Stimulated activated naive CD4-positive, alpha-beta T cell treated with Interleukin-2 at 50 U/mL for 16 hours (primary cell): Measurements from ENCODE around the gene KRTAP26-1.

Source experiments
- DNase-seq: peaks from one replicate; lab custom pipeline; 2025; lab: John Stamatoyannopoulos, UW

KRTAP26-1 gene, protein sequence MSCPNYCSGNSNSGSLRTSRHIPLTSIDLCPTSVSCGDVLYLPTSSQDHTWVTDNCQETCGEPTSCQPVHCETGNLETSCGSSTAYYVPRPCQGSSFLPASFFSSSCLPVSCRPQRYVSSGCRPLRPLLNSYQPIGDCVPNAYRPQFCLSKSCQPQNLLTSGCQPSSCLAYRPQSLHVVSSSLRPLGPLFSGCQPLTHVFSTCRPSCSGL

DNA sequence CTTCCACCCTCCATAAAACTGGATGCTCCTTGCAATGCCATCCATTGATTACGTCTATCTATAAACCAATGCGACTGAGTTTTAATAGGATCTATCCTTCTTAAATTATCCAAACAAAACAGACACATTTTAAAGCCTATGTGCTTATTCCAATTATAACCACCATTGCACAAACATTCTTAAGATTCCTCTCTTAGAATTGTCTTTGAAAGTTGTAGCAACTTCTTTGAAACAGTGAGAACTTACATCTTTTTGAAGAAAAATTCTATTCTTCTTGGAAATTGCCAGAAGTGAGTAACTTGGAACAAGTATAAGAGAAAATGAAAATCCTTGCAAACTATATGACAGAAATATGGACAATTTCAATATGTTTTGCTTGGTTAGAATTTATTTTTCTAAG, at the start of gene KRTAP26-1:
Gene KRTAP26-1, minus strand, starts transcription at position 101 of the 400 bp plus-strand sequence. CDS start 280 bp downstream, outside the sequence.
- no peak for DNase-seq

DNA sequence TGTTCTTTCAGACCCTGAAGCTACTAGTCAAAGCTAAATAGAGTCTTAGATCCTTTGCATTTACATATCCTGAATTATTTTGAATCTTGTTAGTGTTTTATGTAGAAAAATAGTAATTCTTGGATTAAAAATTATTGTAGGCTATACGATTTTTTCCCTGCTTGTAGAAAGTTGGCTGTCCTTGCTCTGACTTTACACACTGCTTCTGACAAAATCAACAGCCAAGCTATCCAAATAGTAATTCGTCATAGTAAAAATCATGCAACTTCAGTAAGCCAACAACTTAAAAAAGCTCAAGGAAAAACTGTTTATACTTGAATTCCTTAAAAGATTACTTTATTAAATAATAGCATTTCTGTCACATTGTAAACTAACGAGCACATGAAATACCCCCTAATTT, 35.8 kb upstream of the KRTAP26-1 start:
- no peak for DNase-seq

DNA sequence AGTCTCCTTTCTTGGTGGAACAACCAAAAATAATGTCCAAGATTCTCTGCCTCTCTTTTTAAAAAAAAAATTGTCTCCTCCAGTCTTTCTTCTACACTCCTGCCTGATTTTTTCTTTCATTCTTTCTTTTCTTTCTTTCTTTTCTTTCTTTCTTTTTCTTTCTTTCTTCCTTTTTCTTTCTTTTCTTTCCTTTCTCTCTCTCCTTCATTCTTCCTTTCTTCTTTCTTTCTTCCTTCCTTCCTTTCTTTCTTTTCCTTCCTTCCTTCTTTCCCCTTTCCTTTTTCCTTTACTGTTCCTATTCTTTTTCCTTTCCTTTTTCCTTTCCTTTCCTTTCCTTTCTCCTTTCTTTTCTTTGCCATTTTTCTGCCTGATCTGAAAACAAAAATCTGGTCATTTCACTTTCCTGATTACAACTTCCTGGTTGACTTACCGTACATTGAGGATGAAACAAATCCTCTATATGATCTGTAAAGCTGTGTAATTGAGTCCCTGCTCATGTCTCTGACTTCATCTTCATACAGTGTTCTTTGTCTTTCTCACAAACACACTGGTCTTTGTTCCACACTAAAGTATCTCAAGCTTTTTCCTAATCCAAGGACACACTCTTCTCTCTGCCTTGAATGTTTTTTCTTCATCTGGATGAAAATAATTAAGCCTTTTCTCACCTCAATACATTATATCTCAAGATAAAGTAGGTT, 34.3 kb upstream of the KRTAP26-1 start:
- DNase-seq, result no peak

DNA sequence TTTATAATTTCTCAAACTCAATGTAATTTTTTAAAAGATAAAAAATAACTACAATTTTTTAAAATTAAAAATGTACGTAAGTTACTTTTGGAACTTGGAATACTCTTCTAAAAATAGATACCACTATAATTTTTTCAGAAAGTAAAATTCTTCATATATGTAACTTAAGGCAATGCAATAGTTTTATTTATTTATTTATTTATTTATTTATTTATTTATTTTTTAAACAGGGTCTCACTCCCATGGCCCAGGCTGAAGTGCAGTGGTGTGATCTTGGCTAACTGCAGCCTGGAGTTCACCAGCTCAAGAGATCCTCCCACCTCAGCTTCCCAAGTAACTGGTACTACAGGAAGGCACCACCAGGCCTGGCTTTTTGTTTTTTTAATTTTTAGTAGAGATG, 31.4 kb upstream of the KRTAP26-1 start:
- no peak for DNase-seq

DNA sequence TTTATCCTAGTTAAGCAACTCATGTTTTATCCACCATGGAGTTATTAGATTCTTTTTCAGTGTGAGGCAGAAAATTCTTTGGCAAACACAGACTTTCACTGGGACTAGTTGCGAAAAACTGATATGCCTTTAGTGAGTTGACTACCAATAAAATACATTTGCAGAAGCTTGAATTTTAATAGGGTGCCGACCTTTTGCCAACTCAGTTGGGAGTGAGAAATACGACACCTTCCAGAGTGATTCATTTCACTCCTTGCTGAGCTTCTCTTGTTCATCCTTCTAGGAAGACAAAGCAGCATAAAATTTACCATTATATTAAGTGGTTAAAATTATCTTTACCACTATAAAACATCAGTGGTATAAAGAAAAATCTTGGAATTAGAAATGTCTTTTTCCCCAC, 29.5 kb upstream of the KRTAP26-1 start:
- no peak for DNase-seq

DNA sequence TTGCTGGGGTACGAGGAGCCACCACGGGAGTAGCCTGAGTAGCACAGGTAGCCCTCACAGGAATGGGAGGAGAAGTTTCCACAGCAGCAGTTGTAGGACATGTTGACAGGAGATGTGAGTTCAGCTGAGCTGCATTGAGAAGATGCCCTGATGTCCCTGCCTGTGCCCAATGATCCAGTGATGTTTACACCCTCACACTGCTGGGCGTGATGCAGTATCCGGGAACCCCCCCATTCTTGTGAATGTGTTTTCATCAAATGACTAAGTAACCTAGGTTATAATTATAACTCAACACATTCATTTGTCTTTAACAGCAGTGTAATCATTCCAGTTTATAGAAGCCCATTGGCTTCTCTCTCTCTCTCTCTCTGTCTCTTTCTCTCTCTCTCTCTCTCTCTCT, 28.4 kb upstream of the KRTAP26-1 start, which contains the start of gene KRTAP23-1:
Gene KRTAP23-1, minus strand, starts transcription at position 101 of the 400 bp plus-strand sequence. Its CDS starts 0 bp downstream, at position 101.
- DNase-seq, result no peak

DNA sequence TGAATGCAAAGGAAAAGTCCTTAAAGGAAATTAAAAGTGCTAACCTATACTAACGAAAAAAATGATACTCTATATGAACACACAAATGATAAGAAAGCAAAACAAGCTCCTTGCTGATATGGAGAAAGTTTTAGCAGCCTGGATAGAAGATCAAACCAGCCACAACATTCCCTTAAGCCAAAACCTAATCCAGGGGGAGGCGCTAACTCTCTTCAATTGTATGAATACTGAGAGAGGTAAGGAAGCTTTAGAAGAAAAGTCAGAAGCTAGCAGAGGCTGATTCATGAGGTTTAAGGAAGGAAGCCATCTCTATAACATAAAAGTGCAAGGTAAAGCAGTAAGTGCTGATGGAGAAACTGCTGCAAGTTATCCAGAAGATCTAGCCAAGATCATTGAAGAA, 24.9 kb upstream of the KRTAP26-1 start:
- no peak for DNase-seq

DNA sequence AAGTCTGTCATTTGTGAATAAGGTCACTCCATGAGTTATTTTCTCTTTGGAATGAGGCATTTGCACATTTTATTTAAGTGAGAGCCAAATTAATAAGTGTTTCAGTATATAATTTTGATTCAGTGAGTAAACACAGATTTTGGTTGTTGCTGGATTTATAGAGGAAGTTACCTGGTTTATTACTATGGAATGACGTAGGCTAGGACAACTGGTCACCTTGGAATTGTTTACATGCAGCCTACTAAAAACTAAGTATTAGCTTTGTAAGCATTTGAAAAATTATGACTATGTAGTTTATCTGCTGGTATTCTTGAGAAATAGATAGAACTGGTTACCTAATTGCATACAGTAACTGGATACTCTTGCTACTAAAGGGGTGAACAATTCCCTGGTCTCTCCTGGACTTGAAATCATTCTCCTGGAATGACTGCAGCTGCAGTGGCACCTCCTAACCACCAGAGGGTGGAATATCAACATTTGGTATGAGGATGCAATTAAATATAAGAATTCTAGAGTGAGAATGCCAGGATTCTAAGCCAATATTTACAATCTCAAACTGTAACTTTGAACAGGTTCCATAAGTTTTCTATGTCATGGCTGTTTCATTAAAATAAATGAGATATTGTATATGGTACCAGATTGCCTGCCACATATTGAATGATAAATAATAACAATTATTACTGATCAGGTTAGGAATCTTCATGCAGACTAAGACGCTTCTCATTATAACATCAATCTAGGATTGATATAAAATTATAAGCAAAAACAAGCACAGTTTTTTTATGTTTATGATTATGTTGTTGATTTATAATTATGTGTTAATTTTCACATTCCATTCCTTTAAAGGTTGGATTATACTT, 20.8 kb upstream of the KRTAP26-1 start:
- DNase-seq, result no peak

DNA sequence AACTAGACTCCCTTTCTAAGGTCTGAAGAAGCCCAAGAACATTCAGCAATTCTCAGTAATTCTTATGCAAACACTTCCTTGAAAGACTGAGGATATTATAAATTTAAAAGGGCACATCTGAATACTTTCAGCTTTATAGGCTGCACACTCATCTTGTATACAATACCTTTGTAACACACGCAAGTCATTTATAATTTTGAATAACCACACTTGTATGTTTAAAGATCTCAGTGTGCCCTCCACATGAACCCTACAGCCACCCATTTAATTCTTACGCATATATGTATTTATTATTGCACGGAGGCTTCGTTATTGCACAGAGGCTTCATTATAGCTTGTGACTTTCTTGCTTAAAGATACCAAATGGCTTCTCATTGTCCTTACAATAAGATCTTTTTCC, 18.6 kb upstream of the KRTAP26-1 start:
- DNase-seq, result no peak

DNA sequence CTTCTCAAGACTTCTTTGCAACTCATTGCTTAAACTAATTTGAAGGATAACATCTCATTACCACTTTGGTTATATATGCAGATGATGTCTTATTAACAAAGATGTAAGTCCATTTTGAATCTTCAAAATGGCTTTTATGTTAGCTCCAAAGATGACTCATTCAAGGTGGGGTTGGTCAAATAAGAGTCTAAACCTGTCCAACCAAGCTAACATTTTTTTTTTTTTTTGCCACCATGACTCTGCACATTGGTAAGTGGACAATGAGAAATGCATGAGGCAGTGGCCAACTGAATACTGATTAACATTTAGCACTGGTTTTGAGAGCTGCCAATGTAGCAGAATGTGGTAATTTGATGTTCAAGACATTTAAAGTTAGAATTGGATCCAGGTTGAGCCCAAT, 17.7 kb upstream of the KRTAP26-1 start:
- no peak for DNase-seq

DNA sequence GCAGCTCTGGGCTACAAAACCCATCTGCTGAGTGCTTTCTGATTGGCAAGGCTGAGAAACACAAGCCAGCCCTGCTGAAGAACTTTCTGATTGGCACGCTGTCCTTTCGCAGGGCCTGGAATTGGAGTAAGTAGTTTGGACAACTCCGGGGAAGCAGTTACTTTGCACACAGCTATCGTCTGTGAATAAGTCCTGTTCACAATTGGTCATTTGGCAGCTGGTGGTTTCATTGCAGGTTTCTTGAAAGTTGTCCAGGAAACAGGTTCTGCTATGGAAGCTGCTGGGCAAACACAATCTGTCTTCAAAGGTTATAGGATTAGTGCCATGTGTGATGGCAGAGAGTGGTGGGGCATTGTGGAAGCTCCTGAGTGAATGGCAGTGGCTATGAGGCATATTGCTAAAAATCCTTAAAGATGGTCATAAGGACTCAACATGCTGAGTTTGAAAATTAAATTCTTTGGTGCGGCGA, 17.2 kb upstream of the KRTAP26-1 start, which contains the start of gene KRTAP27-1:
Gene KRTAP27-1, minus strand, starts transcription at position 419 of the 469 bp plus-strand sequence. Its CDS starts 26 bp downstream, at position 393.
- no peak for DNase-seq

DNA sequence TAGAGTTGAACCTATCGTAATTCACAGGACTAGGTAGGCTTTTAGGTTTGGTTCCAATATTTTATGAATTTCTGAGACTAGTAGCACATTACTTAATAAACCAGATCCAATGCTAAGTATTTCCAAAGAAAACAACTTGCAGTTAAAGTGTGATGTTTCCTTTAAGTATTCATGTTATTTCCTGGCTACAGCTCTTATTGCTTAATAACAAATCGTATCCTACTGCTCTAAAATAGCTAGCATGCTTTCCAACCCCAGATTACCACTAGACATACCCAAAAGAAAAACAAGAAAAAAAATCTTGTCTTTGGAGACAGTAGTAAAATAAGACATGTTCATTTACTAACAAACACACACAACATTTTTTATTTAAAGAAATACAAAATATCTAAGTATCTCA, 16.5 kb upstream of the KRTAP26-1 start:
- no peak for DNase-seq

DNA sequence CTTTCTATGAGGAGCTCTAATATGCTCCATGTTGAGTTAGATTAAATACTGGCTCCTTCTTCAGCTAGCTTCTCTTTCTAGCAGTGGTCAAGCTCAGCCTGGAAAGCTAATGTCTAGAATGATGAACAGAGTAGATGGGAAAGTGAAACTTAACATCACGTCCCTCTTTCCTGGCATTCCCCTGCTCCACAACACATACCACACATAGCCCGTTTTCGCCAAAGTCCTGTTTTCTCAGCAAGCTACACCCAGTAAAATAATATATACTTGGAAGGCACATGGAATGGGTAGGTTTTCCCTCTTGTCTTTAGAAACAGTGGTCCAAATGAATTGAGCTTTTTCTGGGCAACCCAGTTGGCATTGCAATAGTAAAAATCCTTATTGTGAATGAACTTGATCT, 13.6 kb upstream of the KRTAP26-1 start:
- DNase-seq, result no peak

DNA sequence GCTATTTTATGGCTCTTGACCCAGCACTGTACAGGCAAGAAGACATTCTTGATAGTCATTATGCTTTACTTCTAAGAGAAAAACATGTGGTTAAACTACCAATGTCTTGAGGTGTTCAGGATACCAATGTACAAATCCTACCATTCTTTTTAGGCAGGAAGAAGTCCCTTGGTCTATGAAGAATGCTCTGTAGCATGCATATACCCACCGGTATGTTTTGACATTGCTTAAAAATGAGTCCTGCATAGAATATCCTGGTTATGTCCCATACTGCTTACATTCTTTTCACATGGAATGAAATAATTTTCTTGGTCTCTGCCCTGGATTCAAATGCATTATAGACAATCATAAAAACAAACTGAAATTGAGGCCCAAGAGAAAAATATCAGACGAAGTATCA, 12.6 kb upstream of the KRTAP26-1 start:
- DNase-seq, result no peak

DNA sequence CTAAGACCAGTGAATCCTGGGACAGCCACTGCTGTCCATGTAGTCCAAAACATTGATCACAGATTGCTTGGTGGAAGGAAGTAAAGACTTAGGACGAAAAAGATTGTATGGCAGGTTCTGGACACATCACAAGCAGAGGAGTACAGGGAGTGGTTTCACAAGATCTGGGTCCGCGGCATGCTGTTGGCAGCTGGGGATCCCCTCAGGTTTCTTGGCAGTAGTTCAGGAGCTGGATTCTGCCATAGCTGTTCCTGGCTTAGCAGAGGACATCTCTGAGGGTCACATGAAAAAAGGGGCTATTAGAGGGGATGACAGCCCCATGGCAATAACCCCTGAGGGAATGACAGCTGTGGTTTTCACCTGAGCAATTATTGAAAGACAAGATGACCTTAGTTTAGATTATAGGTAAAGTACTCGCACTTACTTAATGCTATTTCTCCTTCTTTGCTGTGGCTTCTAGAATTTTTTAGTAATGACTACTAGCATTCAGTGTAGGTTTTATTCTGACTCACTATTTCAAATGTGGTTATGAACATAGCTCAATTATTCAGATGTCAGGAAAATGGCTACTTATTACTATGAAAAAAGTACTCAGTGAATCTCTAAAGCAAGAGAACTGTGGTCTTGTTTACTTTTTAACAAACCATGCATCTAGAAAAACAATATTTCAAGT, 9.2 kb upstream of the KRTAP26-1 start:
- DNase-seq, result no peak

DNA sequence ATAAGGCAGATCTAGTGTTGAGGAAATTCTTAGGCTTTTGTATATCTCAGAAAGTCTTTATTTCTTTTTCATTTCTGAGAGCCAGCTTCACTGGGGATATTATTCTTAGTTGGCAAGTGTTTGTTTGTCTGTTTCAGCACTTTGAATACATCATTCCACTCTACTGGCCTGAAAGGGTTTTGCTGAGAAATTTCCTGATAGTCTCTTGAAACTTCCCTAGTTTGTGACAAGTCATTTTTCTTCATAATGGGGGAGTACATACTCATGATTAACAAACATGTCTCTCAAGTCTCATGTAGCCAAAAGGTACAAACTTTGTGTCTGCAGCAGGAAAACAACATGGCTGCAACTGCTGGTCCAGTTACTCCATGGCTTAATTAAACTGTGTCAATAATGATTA, 6.3 kb upstream of the KRTAP26-1 start:
- DNase-seq, result no peak

DNA sequence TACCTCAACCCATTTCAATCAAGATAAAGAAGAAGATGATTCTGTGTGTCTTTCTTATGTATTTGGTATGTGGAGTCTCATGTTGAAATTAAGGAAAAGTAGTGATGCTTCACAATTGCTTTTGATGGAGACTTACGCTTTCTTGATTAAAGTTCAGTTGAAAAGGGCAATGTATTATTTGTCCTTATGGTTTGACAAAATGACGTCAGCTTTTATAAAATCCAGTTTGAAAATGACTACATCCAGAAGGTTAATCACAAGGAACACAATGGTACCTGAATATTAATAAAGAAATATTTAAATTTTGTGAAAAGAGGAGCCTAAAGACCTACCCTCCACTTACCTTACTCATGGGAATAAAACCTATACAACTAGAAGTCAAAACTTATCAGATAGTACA, 4.4 kb downstream of the KRTAP26-1 start:
- no peak for DNase-seq

DNA sequence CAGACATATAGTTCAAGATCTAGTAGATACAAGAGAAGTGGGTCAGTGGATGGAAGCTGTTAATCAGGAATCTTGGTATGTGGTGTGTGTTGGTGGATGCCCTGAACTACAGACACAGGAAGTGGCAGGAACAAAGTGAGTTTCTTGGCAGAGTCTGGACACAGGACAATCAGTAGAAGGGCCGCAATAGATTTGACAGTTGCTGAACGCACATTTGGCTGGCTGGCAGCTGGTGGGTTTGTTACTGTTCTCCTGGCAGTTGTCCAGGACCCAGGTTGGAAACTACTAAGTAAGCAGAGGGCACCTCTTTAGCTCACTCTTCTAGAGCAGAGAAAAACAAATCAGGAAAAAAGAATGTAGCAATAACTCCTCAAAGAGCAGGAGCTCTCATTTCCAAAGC, 13.2 kb downstream of the KRTAP26-1 start:
- no peak for DNase-seq

DNA sequence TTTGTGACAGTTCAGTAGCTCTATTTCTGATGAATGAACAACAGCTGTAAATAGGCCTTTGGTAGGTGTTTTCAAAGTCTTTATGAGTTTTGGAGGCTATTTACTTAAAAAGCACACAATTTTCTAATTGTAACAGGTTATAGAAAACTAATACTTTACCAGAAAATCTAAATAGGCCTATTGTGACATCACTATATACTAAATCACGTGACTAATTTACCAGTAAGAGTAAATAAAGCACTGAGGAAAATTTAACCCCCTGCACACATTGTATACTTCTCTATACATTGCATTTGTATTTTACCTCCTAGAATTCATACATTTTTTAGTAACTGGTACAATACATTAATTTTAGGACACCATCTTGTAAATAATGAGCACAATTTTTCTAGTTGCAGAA, 15.0 kb downstream of the KRTAP26-1 start:
- no peak for DNase-seq

DNA sequence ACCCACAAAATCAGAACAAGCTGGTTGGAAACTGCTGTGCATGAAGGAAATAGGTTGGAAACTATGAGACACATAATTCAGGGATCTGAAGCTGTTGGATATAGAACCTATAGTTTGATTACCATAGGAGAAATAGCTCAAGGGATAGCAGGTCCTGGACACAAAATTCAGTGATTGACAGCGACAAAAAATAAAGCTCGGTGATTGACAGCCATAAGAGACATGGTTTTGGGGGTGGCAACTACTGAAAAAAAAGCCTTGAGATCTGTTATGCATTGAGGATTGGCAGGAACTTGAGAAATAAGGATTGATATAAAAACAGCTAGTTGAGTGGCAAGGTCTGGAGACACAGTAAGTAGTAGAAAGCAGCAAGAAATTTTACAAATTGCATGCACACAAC, 30.9 kb downstream of the KRTAP26-1 start, which contains the start of gene KRTAP25-1:
Gene KRTAP25-1, minus strand, starts transcription at position 300 of the 400 bp plus-strand sequence. Its CDS starts 24 bp downstream, at position 276.
- no peak for DNase-seq

DNA sequence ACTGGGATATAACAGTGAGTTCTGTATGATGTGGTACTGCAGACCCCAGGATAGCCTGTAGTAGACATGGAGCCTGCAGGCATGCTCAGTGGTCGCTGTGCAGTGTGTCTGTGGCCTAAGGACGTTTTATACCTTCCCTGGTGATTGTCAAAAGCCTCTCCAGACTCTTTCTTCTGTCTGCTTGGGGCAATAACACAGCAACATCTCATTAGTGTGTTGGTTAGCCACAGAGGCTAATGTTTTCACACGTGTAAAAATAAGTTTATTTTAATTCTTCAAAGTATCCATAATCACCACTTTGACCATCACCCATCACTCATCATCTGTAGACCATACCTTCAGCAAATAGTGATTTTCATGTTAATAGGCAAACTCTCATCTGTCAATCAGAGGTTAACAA, 37.3 kb downstream of the KRTAP26-1 start, which contains the start of gene KRTAP24-1:
Gene KRTAP24-1, minus strand, starts transcription at position 101 of the 400 bp plus-strand sequence. Its CDS starts 18 bp downstream, at position 83.
- no peak for DNase-seq

DNA sequence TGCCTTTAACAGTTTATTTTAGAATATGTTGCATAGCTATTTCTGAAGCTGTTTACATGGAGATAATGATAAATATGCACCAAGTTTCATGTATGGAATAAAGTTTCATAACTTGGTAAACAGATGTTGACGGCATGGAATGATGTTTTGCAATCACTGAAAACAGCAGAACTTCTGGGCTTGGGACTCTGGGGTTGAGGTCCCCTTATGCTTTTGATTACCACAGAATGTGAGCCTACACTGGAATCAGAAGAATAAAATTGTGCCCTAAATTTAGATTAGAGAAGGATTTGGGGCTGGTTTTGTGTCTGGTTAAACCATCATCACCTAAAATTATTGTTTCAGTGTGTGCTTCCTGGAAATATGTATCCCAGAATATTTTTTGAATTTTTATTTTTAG, 48.5 kb downstream of the KRTAP26-1 start:
- DNase-seq, result no peak
